Measurements from ENCODE around the gene HEPACAM.

The HEPACAM gene

GRCh38 chr11:124872280-124872679 is 63.6 kb downstream of the HEPACAM start:
- TF ChIP-seq, protein P1, sequence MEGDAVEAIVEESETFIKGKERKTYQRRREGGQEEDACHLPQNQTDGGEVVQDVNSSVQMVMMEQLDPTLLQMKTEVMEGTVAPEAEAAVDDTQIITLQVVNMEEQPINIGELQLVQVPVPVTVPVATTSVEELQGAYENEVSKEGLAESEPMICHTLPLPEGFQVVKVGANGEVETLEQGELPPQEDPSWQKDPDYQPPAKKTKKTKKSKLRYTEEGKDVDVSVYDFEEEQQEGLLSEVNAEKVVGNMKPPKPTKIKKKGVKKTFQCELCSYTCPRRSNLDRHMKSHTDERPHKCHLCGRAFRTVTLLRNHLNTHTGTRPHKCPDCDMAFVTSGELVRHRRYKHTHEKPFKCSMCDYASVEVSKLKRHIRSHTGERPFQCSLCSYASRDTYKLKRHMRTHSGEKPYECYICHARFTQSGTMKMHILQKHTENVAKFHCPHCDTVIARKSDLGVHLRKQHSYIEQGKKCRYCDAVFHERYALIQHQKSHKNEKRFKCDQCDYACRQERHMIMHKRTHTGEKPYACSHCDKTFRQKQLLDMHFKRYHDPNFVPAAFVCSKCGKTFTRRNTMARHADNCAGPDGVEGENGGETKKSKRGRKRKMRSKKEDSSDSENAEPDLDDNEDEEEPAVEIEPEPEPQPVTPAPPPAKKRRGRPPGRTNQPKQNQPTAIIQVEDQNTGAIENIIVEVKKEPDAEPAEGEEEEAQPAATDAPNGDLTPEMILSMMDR (conservative IDR thresholded peaks at IDR 0.05): no peak

DNA sequence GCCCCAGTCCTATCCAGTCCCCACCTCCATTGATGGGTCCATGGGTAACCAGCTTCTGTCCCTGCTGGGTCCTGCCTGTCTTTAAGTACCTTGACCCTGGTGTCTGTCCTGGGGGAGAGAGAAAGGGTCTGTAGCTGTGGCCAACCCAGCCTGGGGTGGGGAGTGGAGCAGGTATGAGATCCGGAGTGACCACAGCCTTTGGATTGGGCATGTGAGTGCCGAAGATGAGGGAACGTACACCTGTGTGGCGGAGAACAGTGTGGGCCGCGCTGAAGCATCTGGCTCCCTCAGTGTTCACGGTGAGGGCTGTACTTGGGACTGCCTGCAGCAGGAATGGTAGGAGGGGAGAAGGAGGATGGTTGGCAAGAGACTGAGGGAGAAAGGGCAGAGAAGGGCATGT is 65.4 kb downstream of the HEPACAM start:
- TF ChIP-seq, protein P1 (conservative IDR thresholded peaks at IDR 0.05): no peak
- no peak overlapping the region for H3K27ac ChIP-seq

More at GRCh38 chr11:124872280-124872679, 63.6 kb downstream of the HEPACAM start:
- H3K27ac ChIP-seq: no peak overlapping the region

GRCh38 chr11:124869856-124870387 is 65.9 kb downstream of the HEPACAM start:
- no peak overlapping the region for H3K27ac ChIP-seq
- TF ChIP-seq, protein P1 (conservative IDR thresholded peaks at IDR 0.05): no peak

DNA sequence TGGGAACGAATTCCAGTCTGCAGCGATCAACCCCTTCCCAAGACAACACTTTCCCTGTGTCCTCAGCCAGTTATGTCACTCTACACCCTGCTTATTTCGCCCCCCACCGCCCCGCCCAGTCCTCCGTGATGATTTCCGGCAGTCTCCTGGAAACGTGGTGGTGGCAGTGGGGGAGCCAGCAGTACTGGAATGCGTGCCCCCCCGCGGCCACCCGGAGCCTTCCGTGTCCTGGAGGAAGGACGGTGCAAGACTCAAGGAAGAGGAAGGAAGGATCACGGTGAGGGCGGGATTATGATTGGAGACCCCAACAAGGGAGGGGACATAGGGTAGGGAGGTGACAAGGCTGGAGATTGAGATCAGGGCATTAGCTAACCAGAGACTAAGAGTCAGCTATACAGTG is 66.5 kb downstream of the HEPACAM start:
- no peak overlapping the region; the same call in 1 of the 2 replicates for H3K27ac ChIP-seq
- TF ChIP-seq, protein P1 (conservative IDR thresholded peaks at IDR 0.05): no peak
